A549 (cell line): ENCODE measurements around the gene TGFBR2. TPM values are rescaled to one million over a fixed set of nuclear protein-coding genes. Genes with fewer than 3 reads are reported as not detected.

Experiments used
- ATAC-seq, 2 experiments: fragments of 200-7000 bp in 1 of 2; fragments of >200 bp in 1 of 2; cut with Nextera tagmentation in 1 of 2; cut with Tn5 transposase in 1 of 2; 3 replicates each; pipeline versions ENCODE4 v1.8.0 to v1.9.1; 2018 to 2020; ENCODE audit warnings: mild to moderate bottlenecking in 1 of 2, moderate library complexity in 1 of 2
- CTCF ChIA-PET: fragments of 300-600 bp; sonication (Branson Sonifier 250); formaldehyde crosslinking; extraction: SDS; loops from one replicate; lab custom pipeline; 2021; ENCODE audit warnings: antibody characterized with exemption, inconsistent platforms; lab: Yijun Ruan, JAX
- POLR2A ChIA-PET: fragments of 350-600 bp; formaldehyde crosslinking; extraction: SDS; loops from one replicate; lab custom pipeline; 2021; ENCODE audit warnings: antibody characterized with exemption, inconsistent platforms; lab: Yijun Ruan, JAX
- DNase-seq, 2 experiments: peaks; one replicate each; pipeline versions ENCODE4 v3.0.0 to v3.0.0-alpha.2; 2011 to 2016; ENCODE audit warnings: low read depth in 1 of 2, low spot score in 1 of 2
- FAIRE-seq: peaks from 2 replicates; lab custom pipeline; 2011; peaks lifted over from hg19 to GRCh38; lab: Jason Lieb, UNC
- H3K27ac ChIP-seq, 2 experiments: fragments of >200 bp; sonication (Bioruptor Twin); formaldehyde crosslinking; 3 replicates each; pipeline ENCODE4 v1.5.1; 2016 to 2017
- H3K4me1 ChIP-seq: fragments of >200 bp; sonication (Bioruptor Twin); formaldehyde crosslinking; 3 replicates; pipeline ENCODE4 v1.6.1; 2016
- H3K4me2 ChIP-seq: fragments of >200 bp; sonication (Bioruptor Twin); formaldehyde crosslinking; 3 replicates; pipeline ENCODE4 v1.6.1; 2016
- H3K4me3 ChIP-seq: fragments of >200 bp; sonication (Bioruptor Twin); formaldehyde crosslinking; 3 replicates; pipeline ENCODE4 v1.5.1; 2016
- H3K9me3 ChIP-seq: fragments of >200 bp; sonication (Bioruptor Twin); formaldehyde crosslinking; 3 replicates; pipeline ENCODE4 v1.6.1; 2016
- CBX8 ChIP-seq: fragments of 200-600 bp; sonication (generic); IDR thresholded peaks from 2 replicates; pipeline ENCODE4 v1.6.1; 2016
- GATA3 ChIP-seq: IDR thresholded peaks from 2 replicates; pipeline ENCODE4 v1.6.1; 2012; ENCODE audit warnings: borderline replicate concordance
- HDAC2 ChIP-seq: fragments of 200-600 bp; sonication (generic); IDR thresholded peaks from 2 replicates; pipeline ENCODE4 v1.6.1; 2016
- HES2 ChIP-seq: fragments of >200 bp; sonication (Bioruptor Twin); formaldehyde crosslinking; IDR thresholded peaks from 2 replicates; pipeline ENCODE4 v1.6.1; 2016
- HMGXB4 ChIP-seq: fragments of 250-450 bp; sonication (Bioruptor Pico); IDR thresholded peaks from 2 replicates; pipeline ENCODE4 v1.5.0; 2021; ENCODE audit warnings: mild to moderate bottlenecking, moderate library complexity, borderline replicate concordance
- HOXA7 ChIP-seq: fragments of 250-450 bp; sonication (Bioruptor Pico); IDR thresholded peaks from 2 replicates; pipeline ENCODE4 v1.5.0; 2020; ENCODE audit warnings: mild to moderate bottlenecking, moderate library complexity
- HOXB5 ChIP-seq: fragments of 250-450 bp; sonication (Bioruptor Pico); IDR thresholded peaks from 2 replicates; pipeline ENCODE4 v1.5.0; 2020; ENCODE audit warnings: mild to moderate bottlenecking, moderate library complexity
- JUNB ChIP-seq: fragments of >200 bp; sonication (Bioruptor Twin); formaldehyde crosslinking; IDR thresholded peaks from 2 replicates; pipeline ENCODE4 v1.6.1; 2016
- NPAS2 ChIP-seq: fragments of 250-450 bp; sonication (Bioruptor Pico); IDR thresholded peaks from 2 replicates; pipeline ENCODE4 v1.8.0; 2022; ENCODE audit warnings: mild to moderate bottlenecking, moderate library complexity, borderline replicate concordance
- PHF8 ChIP-seq: fragments of 200-600 bp; sonication (generic); IDR thresholded peaks from 2 replicates; pipeline ENCODE4 v1.6.1; 2016; ENCODE audit warnings: low read depth, mild to moderate bottlenecking, antibody characterized with exemption, moderate library complexity, borderline replicate concordance
- RAD21 ChIP-seq, 2 experiments: fragments of >200 bp in 1 of 2; sonication (Bioruptor Twin) in 1 of 2; formaldehyde crosslinking in 1 of 2; IDR thresholded peaks in 1 of 2; conservative IDR thresholded peaks in 1 of 2; 2 replicates in 1 of 2; 3 replicates in 1 of 2; pipeline ENCODE4 v1.6.1; 2012 to 2018; ENCODE audit warnings: inconsistent platforms in 1 of 2
- REST ChIP-seq: fragments of 200-600 bp; sonication (generic); IDR thresholded peaks from 2 replicates; pipeline ENCODE4 v1.6.1; 2016; ENCODE audit warnings: antibody characterized with exemption, mild to moderate bottlenecking, moderate library complexity
- RNF2 ChIP-seq: fragments of 200-600 bp; sonication (generic); IDR thresholded peaks from 2 replicates; pipeline ENCODE4 v1.6.1; 2016; ENCODE audit warnings: low read depth, mild to moderate bottlenecking, antibody characterized with exemption, moderate library complexity, borderline replicate concordance
- WGBS: methylation state at CpG from one replicate; pipeline ENCODE4 v1.1.6; 2017; ENCODE audit errors: missing lambda C conversion rate; 5-methylcytosine and 5-hydroxymethylcytosine counted together
- polyA plus RNA-seq, 4 experiments: library from polyadenylated mRNA; depleted of rRNA in 3 of 4; stranded (reverse); fragments of >200 nt; fragmentation: RNase III in 1 of 4; extraction: RNeasy Plus Mini Kit Qiagen cat#74134 plus additional on column Dnase treatment in 1 of 4; gene quantifications; 2 replicates in 3 of 4; 3 replicates in 1 of 4; pipeline ENCODE4 v1.2.3, GENCODE V29; 2011 to 2017

Gene TGFBR2
- polyA plus RNA-seq, 2 of the 4 experiments (the other 2 are of a cell fraction) = 48.5 to 97.4 TPM

- no peaks in the 10 kb centered on the region for H3K4me1 ChIP-seq
- H3K4me2 ChIP-seq = no peak overlapping the region
- CTCF ChIA-PET = interaction anchor here (1.3 to 1.4 kb wide), 2 partner anchors 9 to 725 kb away, joined by 3 read pairs; no protein-coding TSS in a partner anchor
- no peak overlapping the region for H3K4me3 ChIP-seq
- H3K9me3 ChIP-seq = no peaks in the 10 kb centered on the region
- DNase-seq = no peak
- no peak for ATAC-seq
- WGBS = 65% methylated on average over 3 of the region's 3 CpGs
- POLR2A ChIA-PET = no interaction called here
- FAIRE-seq = no peak
- no peak overlapping the region for H3K27ac ChIP-seq
- no peak for TF ChIP-seq GATA3
- no peak for TF ChIP-seq NPAS2
- no peak for TF ChIP-seq HES2
- TF ChIP-seq HOXB5 (CRISPR knock-in tag) = no peak
- TF ChIP-seq PHF8 = no peak
- TF ChIP-seq REST = no peak
Measured at GRCh38 chr3:30737743-30738499, 131.5 kb downstream of the TGFBR2 start.

GRCh38 chr3:30738605-30739004 is 132.2 kb downstream of the TGFBR2 start:
- ATAC-seq (no peak), FAIRE-seq (no peak), DNase-seq (no peak)
- ChIA-PET POLR2A (no interaction called here), CTCF (interaction anchor here (1.3 to 1.4 kb wide), 2 partner anchors 9 to 726 kb away, joined by 3 read pairs; no protein-coding TSS in a partner anchor)
- no peak overlapping the region for H3K27ac ChIP-seq
- WGBS = 84% methylated on average over 3 of the region's 3 CpGs
- H3K4me2 ChIP-seq = no peak overlapping the region
- no peak overlapping the region for H3K4me3 ChIP-seq
- H3K9me3 ChIP-seq = no peaks in the 10 kb centered on the region
- no peaks in the 10 kb centered on the region for H3K4me1 ChIP-seq
- TF ChIP-seq HDAC2 (no peak), JUNB (no peak), HOXB5 (CRISPR knock-in tag) (no peak), HOXA7 (CRISPR knock-in tag) (no peak), PHF8 (no peak), RNF2 (no peak)

- ATAC-seq = no peak
- 85% methylated on average over 2 of the region's 2 CpGs for WGBS
- Histone ChIP-seq H3K4me2 (no peak overlapping the region), H3K4me1 (no peaks in the 10 kb centered on the region)
- no peak for TF ChIP-seq RAD21 (conservative IDR thresholded peaks at IDR 0.05 in 1 of 2, IDR thresholded peaks at IDR 0.05 in 1 of 2)
- TF ChIP-seq GATA3 = no peak
- no peak for TF ChIP-seq HOXA7 (CRISPR knock-in tag)
- no peak for TF ChIP-seq HMGXB4
- no peak for TF ChIP-seq CBX8
- TF ChIP-seq, all 56 proteins: peak for 0
- POLR2A ChIA-PET = interaction anchor here (0.7 kb wide), 1 partner anchor 25 kb away, joined by 3 read pairs; no protein-coding TSS in a partner anchor
- CTCF ChIA-PET = interaction anchor here (1.9 to 2.4 kb wide), 2 partner anchors 27 to 48 kb away, joined by 5 to 8 read pairs; no protein-coding TSS in a partner anchor
- Histone ChIP-seq H3K4me3 (no peak overlapping the region), H3K9me3 (no peaks in the 10 kb centered on the region), H3K27ac (0 out of 6 replicates have a peak overlapping the region, but pooled peaks of 1 of the 2 experiments have one; percentile 2)
- DNase-seq (no peak), FAIRE-seq (peak; percentile 43)
Measured at GRCh38 chr3:30741889-30742288, 135.5 kb downstream of the TGFBR2 start.
